GM19023 (cell line): ENCODE data around the gene EQTN.
A peak's percentile ranks its signal among the peaks of the same experiment; 100 is the strongest.
"Not testable (repeated sequence)": the region's sequence is repeated elsewhere in the genome, so short reads cannot be mapped to it uniquely, and the experiment has no call there.

ENCODE experiments used
- ATAC-seq: cut with Tn5 transposase; IDR thresholded peaks from one replicate; pipeline ENCODE4 v1.9.1; 2021; ENCODE audit warnings: mild to moderate bottlenecking, moderate library complexity; ENCODE audit not compliant: unreplicated experiment

EQTN gene

GRCh38 chr9:27293996-27294395 is 3.0 kb downstream of the EQTN start:
- ATAC-seq: no peak

- no peak for ATAC-seq
Measured at GRCh38 chr9:27292659-27293405, 4.1 kb downstream of the EQTN start.

DNA sequence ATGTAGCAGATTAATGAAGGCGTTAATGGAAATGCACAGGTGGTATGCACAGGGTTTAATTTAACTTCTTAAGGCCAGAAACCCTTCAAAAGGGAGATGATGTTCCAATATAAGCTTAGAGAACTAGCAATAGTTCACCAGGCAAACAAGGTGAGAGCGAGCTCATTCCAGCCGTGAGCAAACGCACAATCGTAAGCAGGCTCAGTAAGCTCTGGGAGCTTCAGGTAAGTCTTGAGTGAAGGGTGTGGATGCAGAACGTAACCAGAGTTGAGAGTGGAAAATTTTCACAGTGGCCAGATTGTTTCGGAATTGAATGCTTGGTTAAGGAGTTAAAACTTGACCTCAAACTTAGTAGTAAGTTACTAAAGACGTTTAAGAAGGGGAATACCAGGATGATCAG is 5.7 kb downstream of the EQTN start:
- ATAC-seq: no peak

- ATAC-seq: no peak
Measured at GRCh38 chr9:27282269-27282668, 14.7 kb downstream of the EQTN start.

DNA sequence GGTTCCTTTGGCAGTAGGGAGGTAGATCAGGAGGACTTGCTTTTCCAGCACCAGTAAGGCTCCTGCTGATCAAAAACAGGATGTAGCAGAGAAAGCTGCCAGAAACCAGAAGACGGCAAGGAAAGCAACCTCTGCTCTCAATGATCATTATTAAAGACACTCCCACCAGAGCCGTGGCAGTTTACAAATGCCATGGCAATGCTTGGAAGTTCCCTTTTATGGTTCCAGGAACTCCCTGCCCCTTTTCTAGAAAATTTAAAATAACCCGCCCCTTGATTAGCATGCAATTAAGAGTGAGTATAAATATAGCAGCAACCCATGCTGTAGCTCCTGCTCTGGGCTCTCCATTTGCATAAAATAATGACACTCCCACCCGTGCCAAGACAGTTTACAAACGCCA is 16.1 kb downstream of the EQTN start:
- ATAC-seq: no peak

DNA sequence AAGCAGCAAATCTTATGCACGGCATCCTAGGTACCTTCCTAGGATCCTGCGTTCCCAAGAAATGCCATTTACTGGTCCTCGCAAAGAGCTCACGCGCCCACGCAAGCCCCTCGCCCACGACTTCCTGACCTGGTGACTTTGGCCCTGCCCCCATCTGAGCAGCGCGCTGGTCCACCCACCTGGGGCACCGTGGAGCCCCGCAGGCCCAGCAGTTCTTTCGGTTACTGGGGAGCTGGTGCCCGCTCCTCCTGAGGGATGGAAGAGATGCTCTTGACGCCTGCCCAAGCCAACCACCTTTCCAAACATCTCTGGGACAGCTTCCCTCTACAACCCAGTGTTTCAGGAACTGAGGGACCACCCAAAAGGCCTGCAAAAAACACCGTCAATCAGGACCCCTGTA is 16.7 kb downstream of the EQTN start:
- ATAC-seq: no peak

DNA sequence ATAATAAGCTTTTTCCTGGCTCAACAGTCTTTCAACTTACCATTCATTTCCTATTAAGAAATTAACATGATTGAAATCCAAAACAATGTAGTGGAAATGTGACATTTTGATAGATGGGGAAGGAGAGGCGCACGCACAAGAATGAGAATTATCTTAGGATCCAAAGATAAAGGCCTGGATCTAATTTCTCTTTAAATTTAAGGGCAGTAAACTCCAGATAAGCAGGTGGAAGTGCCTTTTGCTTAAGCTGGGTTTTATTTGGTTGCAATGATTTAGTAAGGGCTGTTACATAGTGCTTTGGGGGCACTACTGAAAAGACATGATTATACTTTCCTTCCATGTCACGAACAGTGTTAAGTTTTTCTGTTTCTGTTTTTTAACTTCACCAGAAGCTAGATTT is 17.3 kb downstream of the EQTN start:
- no peak for ATAC-seq

DNA sequence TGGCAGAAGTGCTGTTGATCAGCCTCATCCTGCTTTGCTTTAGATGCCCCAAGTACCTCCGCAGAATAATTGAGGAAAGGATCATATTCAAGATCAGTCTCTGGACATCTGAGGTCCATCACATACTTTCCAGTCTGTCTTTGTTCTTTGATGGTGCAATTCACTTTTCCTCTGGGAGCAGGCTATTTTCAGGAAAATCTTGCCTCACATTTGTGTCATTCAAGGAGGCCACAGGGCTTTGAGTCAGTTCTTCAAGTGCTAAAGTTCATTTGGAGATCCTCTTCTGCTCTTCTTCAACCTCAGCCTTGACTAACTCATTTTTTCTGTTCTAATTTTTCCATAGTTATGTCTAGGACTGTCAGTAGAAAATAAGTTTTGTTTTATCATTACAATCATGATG is 18.6 kb downstream of the EQTN start:
- ATAC-seq: no peak

DNA sequence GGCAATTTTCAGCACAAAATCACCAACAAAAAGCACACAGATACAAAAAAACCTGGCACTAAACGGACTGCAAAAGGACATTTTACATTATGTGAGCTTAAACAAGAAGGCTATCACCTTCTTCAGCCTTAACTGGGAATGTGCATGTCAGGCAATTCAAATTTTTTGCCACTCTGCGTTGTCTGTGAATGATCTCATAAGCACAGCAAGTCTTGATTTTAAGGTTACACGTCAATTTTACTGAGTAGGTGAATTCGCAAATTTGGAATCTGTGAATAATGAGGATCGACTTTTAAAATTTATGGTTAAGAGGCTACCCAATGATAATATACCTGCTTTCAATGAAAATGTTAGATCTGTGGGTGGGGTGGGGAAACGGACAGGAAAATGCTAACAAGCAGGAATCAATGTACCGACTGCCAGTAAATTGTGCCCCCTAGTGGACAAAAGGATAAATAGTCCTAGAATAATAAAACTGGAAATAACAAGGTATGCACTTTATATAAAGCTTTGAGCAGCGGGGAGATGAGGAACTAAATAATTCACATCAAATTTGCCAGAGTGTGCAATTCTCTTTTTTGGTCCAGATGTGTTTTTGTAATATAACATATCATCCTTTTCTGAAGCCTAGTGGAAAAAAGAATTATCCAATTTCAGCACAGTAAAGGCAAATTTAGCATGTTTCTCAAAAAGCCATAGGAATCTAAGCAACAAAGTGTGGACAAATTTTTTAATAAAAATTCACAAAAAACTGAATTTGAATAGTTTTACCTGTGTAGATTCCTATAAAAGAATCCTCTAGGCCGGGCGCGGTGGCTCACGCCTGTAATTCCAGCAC is 20.5 kb downstream of the EQTN start:
- no peak for ATAC-seq

DNA sequence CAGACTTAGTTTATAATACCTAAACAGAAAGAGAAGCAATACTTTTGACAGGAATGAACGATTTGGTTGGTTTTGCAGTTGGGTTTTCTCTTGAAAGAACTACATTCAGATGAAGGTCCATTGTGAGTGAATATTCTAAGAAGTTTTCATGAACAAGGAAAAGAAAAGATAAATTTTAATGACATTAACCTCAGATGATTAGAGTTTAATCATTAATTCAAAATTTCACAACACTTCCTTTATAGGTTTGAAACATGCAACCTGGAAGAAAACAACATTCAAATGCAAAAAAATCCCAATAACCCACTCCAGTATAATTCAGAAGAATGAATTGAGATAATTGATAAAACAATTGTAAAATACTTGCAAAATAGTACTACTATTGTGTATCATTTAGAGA is 23.8 kb downstream of the EQTN start:
- ATAC-seq: no peak

DNA sequence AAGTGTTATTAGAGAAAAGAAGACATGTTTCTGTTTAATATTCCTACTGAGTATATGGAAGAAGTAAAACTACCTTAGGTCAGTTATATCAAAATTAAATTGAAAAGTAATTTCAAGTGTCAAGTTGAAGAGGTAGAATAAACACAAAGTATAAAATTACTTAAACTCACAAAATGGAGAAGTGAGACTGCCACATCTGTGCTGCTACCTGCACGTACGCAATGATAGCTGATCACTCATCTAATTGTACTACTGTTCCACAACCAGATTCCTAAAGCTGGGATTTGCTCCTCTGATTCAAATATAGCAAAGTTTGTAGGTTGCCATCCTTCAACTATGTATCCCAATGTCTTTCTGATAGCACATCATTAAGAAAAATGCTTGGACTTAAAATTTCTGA is 24.8 kb downstream of the EQTN start:
- no peak for ATAC-seq

GRCh38 chr9:27261517-27262211 is 35.3 kb downstream of the EQTN start:
- no peak for ATAC-seq

GRCh38 chr9:27260789-27261516 is 36.0 kb downstream of the EQTN start:
- no peak for ATAC-seq

GRCh38 chr9:27258662-27259061 is 38.3 kb downstream of the EQTN start:
- ATAC-seq: no peak

- no peak for ATAC-seq
Measured at GRCh38 chr9:27248702-27249101, 48.2 kb downstream of the EQTN start.

DNA sequence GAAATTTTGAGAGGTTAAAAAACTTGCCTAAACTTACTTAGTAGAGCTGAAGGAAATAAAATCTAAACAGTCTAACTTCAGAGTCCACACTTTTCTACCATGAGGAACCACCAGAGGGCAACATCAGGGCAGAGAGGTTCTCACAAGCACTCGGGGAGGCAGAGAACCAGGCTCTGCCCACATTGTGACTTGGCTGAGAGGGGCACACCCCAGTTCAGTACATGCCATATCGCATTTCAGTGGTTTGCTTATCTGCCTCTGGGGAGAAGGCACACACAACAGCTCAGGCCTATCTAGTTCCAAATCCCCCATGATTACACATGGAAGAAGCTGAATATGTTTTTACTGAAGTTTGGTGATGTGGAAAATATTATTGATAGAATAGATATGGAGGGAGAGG is 49.2 kb downstream of the EQTN start:
- peak; percentile 72 for ATAC-seq

DNA sequence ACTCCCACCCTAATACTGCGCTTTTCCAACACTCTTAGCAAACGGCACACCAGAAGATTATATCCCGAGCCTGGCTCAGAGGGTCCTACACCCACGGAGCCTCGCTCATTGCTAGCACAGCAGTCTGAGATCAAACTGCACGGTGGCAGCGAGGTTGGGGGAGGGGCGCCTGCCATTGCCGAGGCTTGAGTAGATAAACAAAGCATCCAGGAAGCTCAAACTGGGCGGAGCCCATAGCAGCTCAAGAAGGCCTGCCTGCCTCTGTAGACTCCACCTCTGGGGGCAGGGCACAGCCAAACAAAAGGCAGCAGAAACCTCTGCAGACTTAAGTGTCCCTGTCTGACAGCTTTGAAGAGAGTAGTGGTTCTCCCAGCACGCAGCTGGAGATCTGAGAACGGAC is 57.3 kb downstream of the EQTN start:
- not testable (repeated sequence) for ATAC-seq
